H9 (cell line): ENCODE data around the gene MAN1A2. TPM values are rescaled to one million over a fixed set of nuclear protein-coding genes. Genes with fewer than 3 reads are reported as not detected.

Source experiments
- DNase-seq: peaks from one replicate; pipeline ENCODE4 v3.0.0-alpha.2; 2017
- H2AFZ ChIP-seq: one replicate; pipeline ENCODE4 v1.6.1; 2013; ENCODE audit warnings: mild to moderate bottlenecking, low read length, control low read depth, moderate library complexity
- H2AK5ac ChIP-seq: 2 replicates; pipeline ENCODE4 v1.6.1; 2013; ENCODE audit warnings: low read length, control low read depth, mixed read lengths; ENCODE audit not compliant: insufficient read length
- H2BK120ac ChIP-seq: one replicate; pipeline ENCODE4 v1.6.1; 2013; ENCODE audit warnings: low read depth, mild to moderate bottlenecking, low read length, control low read depth, inconsistent platforms; ENCODE audit not compliant: poor library complexity, severe bottlenecking
- H2BK12ac ChIP-seq: 2 replicates; pipeline ENCODE4 v1.6.1; 2013; ENCODE audit warnings: low read length, control low read depth, mixed read lengths, low read depth; ENCODE audit not compliant: insufficient read length
- H2BK15ac ChIP-seq: 2 replicates; pipeline ENCODE4 v1.6.1; 2013; ENCODE audit warnings: low read depth, low read length, control low read depth
- H2BK20ac ChIP-seq: one replicate; pipeline ENCODE4 v1.6.1; 2013; ENCODE audit warnings: low read depth, mild to moderate bottlenecking, low read length, control low read depth, inconsistent platforms; ENCODE audit not compliant: poor library complexity, severe bottlenecking
- H2BK5ac ChIP-seq: 2 replicates; pipeline ENCODE4 v1.6.1; 2013; ENCODE audit warnings: low read length, control low read depth, mixed read lengths; ENCODE audit not compliant: insufficient read length
- H3K14ac ChIP-seq: 2 replicates; pipeline ENCODE4 v1.6.1; 2013; ENCODE audit warnings: low read length, control low read depth; ENCODE audit not compliant: insufficient read depth
- H3K18ac ChIP-seq: 2 replicates; pipeline ENCODE4 v1.6.1; 2013; ENCODE audit warnings: low read depth, mild to moderate bottlenecking, mixed read lengths, low read length, control low read depth; ENCODE audit not compliant: insufficient read length
- H3K23ac ChIP-seq: 2 replicates; pipeline ENCODE4 v1.6.1; 2013; ENCODE audit warnings: low read length, control low read depth, mixed read lengths, low read depth; ENCODE audit not compliant: insufficient read length
- H3K23me2 ChIP-seq: 2 replicates; pipeline ENCODE4 v1.6.1; 2013; ENCODE audit warnings: low read depth, mild to moderate bottlenecking, mixed read lengths, low read length, control low read depth; ENCODE audit not compliant: insufficient read length, poor library complexity, severe bottlenecking
- H3K27ac ChIP-seq: 2 replicates; pipeline ENCODE4 v1.5.1; 2013; ENCODE audit warnings: low read length, control low read depth, mixed read lengths, low read depth; ENCODE audit not compliant: insufficient read length
- H3K27me3 ChIP-seq: 2 replicates; pipeline ENCODE4 v1.6.1; 2013; ENCODE audit warnings: low read length, control low read depth, inconsistent platforms; ENCODE audit not compliant: insufficient read depth
- H3K4ac ChIP-seq: 2 replicates; pipeline ENCODE4 v1.6.1; 2013; ENCODE audit warnings: low read depth, mild to moderate bottlenecking, control low read depth, inconsistent platforms, low read length, moderate library complexity
- H3K4me1 ChIP-seq: 2 replicates; pipeline ENCODE4 v1.6.1; 2013; ENCODE audit warnings: low read length, control low read depth, inconsistent platforms; ENCODE audit not compliant: insufficient read depth
- H3K4me2 ChIP-seq: 2 replicates; pipeline ENCODE4 v1.6.1; 2013; ENCODE audit warnings: low read length, control low read depth, mixed read lengths; ENCODE audit not compliant: insufficient read length, insufficient read depth
- H3K56ac ChIP-seq: 2 replicates; pipeline ENCODE4 v1.6.1; 2013; ENCODE audit warnings: low read depth, mild to moderate bottlenecking, mixed read lengths, low read length, control low read depth; ENCODE audit not compliant: insufficient read length
- H3K79me1 ChIP-seq: 2 replicates; pipeline ENCODE4 v1.6.1; 2013; ENCODE audit warnings: low read depth, mild to moderate bottlenecking, moderate library complexity, low read length, control low read depth, inconsistent platforms; ENCODE audit not compliant: insufficient read depth, poor library complexity, severe bottlenecking
- H3K79me2 ChIP-seq: 2 replicates; pipeline ENCODE4 v1.6.1; 2013; ENCODE audit warnings: low read length, control low read depth, inconsistent platforms; ENCODE audit not compliant: insufficient read depth
- H3K9ac ChIP-seq: 2 replicates; pipeline ENCODE4 v1.6.1; 2013; ENCODE audit warnings: low read length, control low read depth, mixed read lengths; ENCODE audit not compliant: insufficient read length; ENCODE audit errors: extremely low read depth
- H3K9me3 ChIP-seq: one replicate; pipeline ENCODE4 v1.6.1; 2013; ENCODE audit warnings: low read depth, low read length, inconsistent platforms; ENCODE audit not compliant: control insufficient read depth
- H3T11ph ChIP-seq: one replicate; pipeline ENCODE4 v1.6.1; 2013; ENCODE audit warnings: mild to moderate bottlenecking, low read length, control low read depth, inconsistent platforms
- H4K20me1 ChIP-seq: one replicate; pipeline ENCODE4 v1.6.1; 2013; ENCODE audit not compliant: control insufficient read depth, insufficient read length, insufficient read depth
- H4K5ac ChIP-seq: 2 replicates; pipeline ENCODE4 v1.6.1; 2013; ENCODE audit warnings: low read depth, mild to moderate bottlenecking, mixed read lengths, low read length, control low read depth; ENCODE audit not compliant: insufficient read length
- H4K8ac ChIP-seq: replicated peaks from 2 replicates; pipeline ENCODE4 v1.6.1; 2013; ENCODE audit warnings: low read length, control low read depth, mixed read lengths, low read depth; ENCODE audit not compliant: insufficient read length
- H4K91ac ChIP-seq: 2 replicates; pipeline ENCODE4 v1.6.1; 2013; ENCODE audit warnings: low read depth, mild to moderate bottlenecking, moderate library complexity, mixed read lengths, low read length, control low read depth; ENCODE audit not compliant: insufficient read length
- H3K27ac Mint-ChIP-seq, 3 experiments: 2 replicates in 2 of 3; 3 replicates in 1 of 3; pipeline ENCODE4 v1.8.0; 2020 to 2021; ENCODE audit warnings: mixed read lengths in 3 of 3, mild to moderate bottlenecking in 1 of 3, moderate library complexity in 1 of 3
- H3K27me3 Mint-ChIP-seq: 2 replicates; pipeline ENCODE4 v1.8.0; 2021; ENCODE audit warnings: low read depth, mild to moderate bottlenecking, moderate library complexity, mixed read lengths
- H3K36me3 Mint-ChIP-seq, 3 experiments: 2 replicates in 2 of 3; 3 replicates in 1 of 3; pipeline ENCODE4 v1.8.0; 2020 to 2021; ENCODE audit warnings: low read depth in 3 of 3, mixed read lengths in 3 of 3; ENCODE audit not compliant: insufficient read depth in 1 of 3
- H3K4me1 Mint-ChIP-seq, 2 experiments: 2 replicates each; pipeline ENCODE4 v1.8.0; 2020; ENCODE audit warnings: mixed read lengths in 2 of 2
- H3K4me3 Mint-ChIP-seq, 2 experiments: 2 replicates in 1 of 2; 3 replicates in 1 of 2; pipeline ENCODE4 v1.8.0; 2020 to 2021; ENCODE audit warnings: mild to moderate bottlenecking in 2 of 2, mixed read lengths in 2 of 2, moderate library complexity in 1 of 2
- H3K9me3 Mint-ChIP-seq, 2 experiments: 2 replicates in 1 of 2; 3 replicates in 1 of 2; pipeline ENCODE4 v1.8.0; 2020; ENCODE audit warnings: mild to moderate bottlenecking in 2 of 2, mixed read lengths in 2 of 2, moderate library complexity in 1 of 2
- whole genome bisulfite sequencing: extraction: QIAGEN DNeasy Blood & Tissue Kit; methylation state at CpG from one replicate; pipeline ENCODE4 v1.1.7; 2013; ENCODE audit warnings: missing lambda C conversion rate, low lambda C conversion rate, mixed read lengths; ENCODE audit not compliant: insufficient read length; ENCODE audit errors: extremely low coverage; 5-methylcytosine and 5-hydroxymethylcytosine counted together
- total RNA-seq: library from RNA; stranded (reverse); gene quantifications from 2 replicates; pipeline ENCODE4 v1.2.1, GENCODE V29; 2021
- TF ChIP-seq, protein P1 (sequence below): fragments of 200-600 bp; sonication (generic); conservative IDR thresholded peaks from 3 replicates; pipeline ENCODE4 v1.8.0; 2021; ENCODE audit warnings: antibody characterized with exemption, mild to moderate bottlenecking

Gene MAN1A2
- total RNA-seq, 1 experiment from 2014 or later = 24.0 TPM

DNA sequence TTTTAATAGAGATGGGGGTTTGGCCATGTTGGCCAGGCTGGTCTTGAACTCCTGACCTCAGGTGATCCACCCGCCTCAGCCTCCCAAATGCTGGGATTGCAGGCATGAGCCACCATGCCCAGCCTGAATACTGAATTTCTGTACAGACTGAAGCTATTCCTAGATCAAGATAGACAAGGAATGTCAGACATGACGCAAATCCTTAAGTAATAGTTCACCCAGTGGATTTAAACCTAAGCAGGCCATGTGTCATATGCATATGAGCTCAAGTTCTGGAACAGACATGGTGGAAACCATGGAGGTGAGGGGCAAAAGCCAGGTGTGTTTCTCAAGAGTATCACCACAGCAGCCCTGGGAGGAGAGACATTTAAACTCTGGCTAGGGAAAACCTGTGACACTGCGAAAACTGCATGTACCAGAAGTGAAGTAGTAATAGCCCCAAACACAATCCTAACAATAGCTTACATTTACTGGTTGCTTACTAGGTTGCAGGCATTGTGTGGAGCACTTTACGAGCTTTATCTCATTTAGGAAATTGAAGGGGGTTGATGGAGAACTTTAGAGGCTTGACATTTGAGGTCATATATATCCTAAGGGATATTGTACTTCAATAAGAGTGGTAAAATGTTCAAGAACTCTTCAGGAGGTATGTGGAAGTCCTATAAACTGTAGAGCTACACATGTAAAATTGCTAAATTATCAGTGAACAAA, 31.7 kb upstream of the MAN1A2 start:
- H3K4me3 Mint-ChIP-seq = no peak overlapping the region
- H3K4me1 Mint-ChIP-seq = peaks cover 11 to 15% of the 10 kb centered on the region in 2 experiments; a peak in 3 of 4 replicates
- TF ChIP-seq, protein P1, sequence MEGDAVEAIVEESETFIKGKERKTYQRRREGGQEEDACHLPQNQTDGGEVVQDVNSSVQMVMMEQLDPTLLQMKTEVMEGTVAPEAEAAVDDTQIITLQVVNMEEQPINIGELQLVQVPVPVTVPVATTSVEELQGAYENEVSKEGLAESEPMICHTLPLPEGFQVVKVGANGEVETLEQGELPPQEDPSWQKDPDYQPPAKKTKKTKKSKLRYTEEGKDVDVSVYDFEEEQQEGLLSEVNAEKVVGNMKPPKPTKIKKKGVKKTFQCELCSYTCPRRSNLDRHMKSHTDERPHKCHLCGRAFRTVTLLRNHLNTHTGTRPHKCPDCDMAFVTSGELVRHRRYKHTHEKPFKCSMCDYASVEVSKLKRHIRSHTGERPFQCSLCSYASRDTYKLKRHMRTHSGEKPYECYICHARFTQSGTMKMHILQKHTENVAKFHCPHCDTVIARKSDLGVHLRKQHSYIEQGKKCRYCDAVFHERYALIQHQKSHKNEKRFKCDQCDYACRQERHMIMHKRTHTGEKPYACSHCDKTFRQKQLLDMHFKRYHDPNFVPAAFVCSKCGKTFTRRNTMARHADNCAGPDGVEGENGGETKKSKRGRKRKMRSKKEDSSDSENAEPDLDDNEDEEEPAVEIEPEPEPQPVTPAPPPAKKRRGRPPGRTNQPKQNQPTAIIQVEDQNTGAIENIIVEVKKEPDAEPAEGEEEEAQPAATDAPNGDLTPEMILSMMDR = no peak
- H4K20me1 ChIP-seq = no peaks in the 10 kb centered on the region
- H4K91ac ChIP-seq = no peak overlapping the region
- no peak overlapping the region for H3K18ac ChIP-seq
- H3T11ph ChIP-seq = no peak overlapping the region
- no peak overlapping the region for H3K14ac ChIP-seq
- no peak overlapping the region for H4K5ac ChIP-seq
- no CpG with 5 or more reads among the region's 4 CpGs for WGBS
- H3K79me1 ChIP-seq = no peaks in the 10 kb centered on the region
- no peak overlapping the region for H3K4ac ChIP-seq
- H3K4me1 ChIP-seq = no peaks in the 10 kb centered on the region; the same call in 1 of the 2 replicates
- H2AFZ ChIP-seq = no peak overlapping the region
- no peak overlapping the region for H3K56ac ChIP-seq
- no peak for DNase-seq
- peaks cover 0 to 4% (median 2%) of the 10 kb centered on the region in 3 experiments; a peak in 3 of 7 replicates for H3K36me3 Mint-ChIP-seq
- H3K23ac ChIP-seq = no peak overlapping the region
- H2BK5ac ChIP-seq = no peak overlapping the region
- H3K27me3 ChIP-seq = no peaks in the 10 kb centered on the region
- peaks cover 1 to 6% of the 10 kb centered on the region in 2 experiments; a peak in 4 of 5 replicates for H3K9me3 Mint-ChIP-seq
- H3K79me2 ChIP-seq = no peaks in the 10 kb centered on the region
- no peak overlapping the region for H3K9ac ChIP-seq
- no peak overlapping the region for H2BK120ac ChIP-seq
- H3K9me3 ChIP-seq = no peaks in the 10 kb centered on the region
- H3K4me2 ChIP-seq = no peak overlapping the region
- no peak overlapping the region for H2BK12ac ChIP-seq
- no peak overlapping the region for H4K8ac ChIP-seq
- H2AK5ac ChIP-seq = no peak overlapping the region
- no peak overlapping the region for H3K27ac Mint-ChIP-seq
- H3K27ac ChIP-seq = no peak overlapping the region
- peaks cover 3% of the 10 kb centered on the region for H3K27me3 Mint-ChIP-seq
- H2BK15ac ChIP-seq = no peak overlapping the region
- H3K23me2 ChIP-seq = no peaks in the 10 kb centered on the region
- no peak overlapping the region for H2BK20ac ChIP-seq
